ENCODE measurements around the gene DENND11.

GRCh38 chr7:141700296-141700847 lies 1.6 kb downstream of the DENND11 start:
- no peak for TF ChIP-seq POLR2A (IDR thresholded peaks at IDR 0.05)
- TF ChIP-seq, protein P1, sequence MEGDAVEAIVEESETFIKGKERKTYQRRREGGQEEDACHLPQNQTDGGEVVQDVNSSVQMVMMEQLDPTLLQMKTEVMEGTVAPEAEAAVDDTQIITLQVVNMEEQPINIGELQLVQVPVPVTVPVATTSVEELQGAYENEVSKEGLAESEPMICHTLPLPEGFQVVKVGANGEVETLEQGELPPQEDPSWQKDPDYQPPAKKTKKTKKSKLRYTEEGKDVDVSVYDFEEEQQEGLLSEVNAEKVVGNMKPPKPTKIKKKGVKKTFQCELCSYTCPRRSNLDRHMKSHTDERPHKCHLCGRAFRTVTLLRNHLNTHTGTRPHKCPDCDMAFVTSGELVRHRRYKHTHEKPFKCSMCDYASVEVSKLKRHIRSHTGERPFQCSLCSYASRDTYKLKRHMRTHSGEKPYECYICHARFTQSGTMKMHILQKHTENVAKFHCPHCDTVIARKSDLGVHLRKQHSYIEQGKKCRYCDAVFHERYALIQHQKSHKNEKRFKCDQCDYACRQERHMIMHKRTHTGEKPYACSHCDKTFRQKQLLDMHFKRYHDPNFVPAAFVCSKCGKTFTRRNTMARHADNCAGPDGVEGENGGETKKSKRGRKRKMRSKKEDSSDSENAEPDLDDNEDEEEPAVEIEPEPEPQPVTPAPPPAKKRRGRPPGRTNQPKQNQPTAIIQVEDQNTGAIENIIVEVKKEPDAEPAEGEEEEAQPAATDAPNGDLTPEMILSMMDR (IDR thresholded peaks at IDR 0.05) = no peak
